Skeletal muscle tissue (tissue), 4 donors: ENCODE results near the gene CACHD1. TPM values are rescaled to one million over a fixed set of nuclear protein-coding genes. Genes with fewer than 3 reads are reported as not detected.

Source experiments
- H3K27ac ChIP-seq: one replicate; pipeline ENCODE4 v1.7.0; 2013; ENCODE audit warnings: mild to moderate bottlenecking, low read depth, low read length, inconsistent platforms
- H3K27me3 ChIP-seq, 3 donors: one replicate each; pipeline ENCODE4 v1.7.0; 2013; ENCODE audit warnings: low read length in 3 of 3; ENCODE audit not compliant: control insufficient read depth in 3 of 3, insufficient read depth in 3 of 3
- H3K36me3 ChIP-seq, 3 donors: one replicate each; pipeline ENCODE4 v1.7.0; 2013; ENCODE audit warnings: low read length in 3 of 3; ENCODE audit not compliant: control insufficient read depth in 3 of 3, insufficient read depth in 3 of 3
- H3K4me1 ChIP-seq, 3 donors: one replicate each; pipeline ENCODE4 v1.7.0; 2013; ENCODE audit warnings: low read length in 3 of 3, mild to moderate bottlenecking in 3 of 3; ENCODE audit not compliant: control insufficient read depth in 3 of 3, insufficient read depth in 3 of 3
- H3K4me3 ChIP-seq, 3 donors: one replicate each; pipeline ENCODE4 v1.7.0; 2013; ENCODE audit warnings: low read length in 3 of 3
- H3K9ac ChIP-seq, 3 donors: one replicate each; pipeline ENCODE4 v1.7.0; 2013; ENCODE audit warnings: low read length in 3 of 3, mild to moderate bottlenecking in 3 of 3, moderate library complexity in 2 of 3, low read depth in 1 of 3
- H3K9me3 ChIP-seq, 3 donors: one replicate each; pipeline ENCODE4 v1.7.0; 2013; ENCODE audit warnings: low read length in 3 of 3; ENCODE audit not compliant: control insufficient read depth in 3 of 3
- total RNA-seq: library from RNA; depleted of rRNA; stranded (reverse); fragments of >200 nt; gene quantifications from one replicate; pipeline ENCODE4 v1.2.3, GENCODE V29; 2014
- donor health status: Osteomylitis.

The CACHD1 gene
- total RNA-seq, 1 donor from 2014 or later = 12.5 TPM

DNA sequence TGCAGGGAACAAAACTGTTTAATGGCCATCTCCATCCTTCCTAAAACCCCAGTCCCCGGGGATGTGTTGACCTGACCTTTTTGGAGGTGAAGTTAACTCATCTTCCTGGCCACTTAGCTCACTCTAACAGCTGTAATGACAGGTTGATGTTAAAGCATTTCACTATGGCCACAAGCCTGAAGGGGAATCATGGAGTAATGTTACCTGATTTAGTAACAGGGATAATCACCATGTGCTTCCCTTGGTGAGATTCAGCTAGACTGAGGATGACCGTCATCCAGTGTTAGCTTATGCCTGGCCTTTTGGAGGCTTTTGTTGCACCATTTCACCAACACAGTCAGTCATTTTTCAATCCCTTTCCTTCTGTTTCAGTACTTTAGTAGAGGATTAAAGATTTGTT lies 210.7 kb downstream of the CACHD1 start:
- H3K27ac ChIP-seq = peak overlapping the region; percentile 91
- H3K27me3 ChIP-seq = no peaks in the 10 kb centered on the region
- peaks cover 4 to 5% (median 5%) of the 10 kb centered on the region in 3 donors for H3K4me1 ChIP-seq
- no peak overlapping the region for H3K9ac ChIP-seq
- H3K4me3 ChIP-seq = no peak overlapping the region
- H3K9me3 ChIP-seq = no peaks in the 10 kb centered on the region
- H3K36me3 ChIP-seq = peaks cover 0 to 28% (median 3%) of the 10 kb centered on the region in 3 donors

DNA sequence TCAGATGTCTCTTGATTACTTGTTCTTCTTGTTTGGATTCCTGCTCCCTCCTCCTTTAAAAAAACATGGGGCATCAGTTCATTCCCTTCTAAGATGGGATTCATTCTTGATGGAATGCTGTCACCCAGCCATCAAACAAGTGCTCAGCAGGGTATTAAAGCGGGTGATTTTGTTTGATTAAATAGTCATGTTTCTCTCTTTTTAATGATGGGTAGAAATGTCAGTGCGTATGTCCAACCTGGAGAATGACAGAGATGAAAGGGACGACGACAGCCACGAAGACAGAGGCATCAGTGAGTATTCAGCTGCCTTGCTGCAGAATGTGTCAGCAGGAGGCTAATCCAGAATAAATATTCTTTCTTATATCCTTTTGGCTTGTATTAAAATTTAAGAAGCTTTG lies 211.1 kb downstream of the CACHD1 start:
- H3K27ac ChIP-seq = peak overlapping the region; percentile 91
- no peaks in the 10 kb centered on the region for H3K9me3 ChIP-seq

DNA sequence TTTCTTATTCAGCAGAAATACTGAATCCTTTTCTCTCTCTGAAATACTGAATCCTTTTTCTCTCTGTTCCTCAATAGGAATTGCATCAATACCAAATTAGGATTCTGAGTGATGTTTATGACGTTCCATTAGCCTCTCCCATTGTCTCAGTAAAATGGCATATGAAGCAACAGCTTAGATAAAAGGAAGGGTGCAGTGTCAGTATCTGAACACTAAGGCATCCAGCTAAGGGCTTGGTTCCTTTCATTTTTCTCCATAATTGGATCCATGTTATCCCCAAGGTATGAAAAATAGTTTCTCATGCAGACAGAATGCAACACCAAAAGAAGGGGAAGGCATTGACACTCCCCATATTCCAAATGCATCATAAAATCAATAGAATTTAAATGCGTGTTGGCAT lies 213.5 kb downstream of the CACHD1 start:
- Histone ChIP-seq H3K27ac (no peak overlapping the region), H3K4me1 (peaks cover 4 to 5% (median 5%) of the 10 kb centered on the region in 3 donors), H3K36me3 (peaks cover 0 to 25% (median 3%) of the 10 kb centered on the region in 3 donors), H3K27me3 (no peaks in the 10 kb centered on the region), H3K9me3 (no peaks in the 10 kb centered on the region), H3K4me3 (no peak overlapping the region), H3K9ac (no peak overlapping the region)

More for the DNA sequence above, 211.1 kb downstream of the CACHD1 start:
- H3K36me3 ChIP-seq = peaks cover 0 to 28% (median 3%) of the 10 kb centered on the region in 3 donors
- no peak overlapping the region for H3K9ac ChIP-seq
- no peak overlapping the region for H3K4me3 ChIP-seq
- no peaks in the 10 kb centered on the region for H3K27me3 ChIP-seq
- peaks cover 4 to 5% (median 5%) of the 10 kb centered on the region in 3 donors for H3K4me1 ChIP-seq

DNA sequence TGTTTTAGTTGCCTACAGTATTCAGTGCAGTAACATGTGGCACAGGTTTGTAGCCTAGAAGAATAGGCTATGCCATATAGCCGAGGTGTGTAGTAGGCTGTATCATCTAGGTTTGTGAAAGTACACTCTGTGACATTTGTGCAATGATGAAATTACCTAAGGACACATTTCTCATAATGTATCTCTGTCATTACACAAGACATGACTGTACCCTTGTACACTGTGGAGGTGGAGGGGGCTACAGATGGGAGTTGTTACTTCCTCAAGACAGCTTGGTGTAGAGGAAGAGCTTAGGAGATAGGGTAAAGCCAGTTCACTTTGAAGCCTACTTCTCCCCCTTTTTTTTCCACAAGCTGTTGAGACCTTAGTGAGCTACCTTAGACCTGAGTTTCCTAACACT lies 215.3 kb downstream of the CACHD1 start:
- H3K9ac ChIP-seq = no peak overlapping the region

DNA sequence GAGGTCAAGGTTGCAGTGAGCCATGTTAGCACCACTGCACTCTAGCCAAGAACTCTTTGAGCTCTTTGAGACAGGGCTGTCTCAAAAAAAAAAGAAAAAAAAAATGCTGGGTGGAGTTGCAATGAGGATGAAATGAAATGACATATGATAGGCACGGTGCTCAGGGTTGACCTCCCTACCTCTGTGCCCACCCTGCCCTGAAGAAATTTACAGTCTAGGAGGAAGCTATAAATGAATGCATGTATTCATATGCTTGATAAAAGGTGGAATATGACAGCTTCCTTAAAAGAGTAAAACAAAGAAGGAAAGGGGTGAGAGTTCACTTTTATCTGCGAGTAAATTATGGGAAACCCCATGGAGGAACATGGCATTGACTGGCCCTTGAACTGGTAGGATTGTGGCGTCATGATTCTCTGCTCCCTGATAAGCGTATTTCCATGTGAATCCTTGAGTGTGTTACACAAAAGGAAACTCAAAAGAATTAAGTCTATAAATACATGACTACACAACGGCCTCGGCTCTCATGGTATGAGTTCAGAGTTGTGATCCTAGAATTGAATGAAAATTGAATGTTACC lies 215.9 kb downstream of the CACHD1 start:
- Histone ChIP-seq H3K27me3 (no peaks in the 10 kb centered on the region), H3K4me3 (no peak overlapping the region), H3K9me3 (no peaks in the 10 kb centered on the region), H3K9ac (no peak overlapping the region), H3K27ac (no peak overlapping the region), H3K4me1 (peaks cover 3 to 4% (median 3%) of the 10 kb centered on the region in 3 donors), H3K36me3 (peaks cover 0 to 16% (median 3%) of the 10 kb centered on the region in 3 donors)

More for the DNA sequence above, 215.3 kb downstream of the CACHD1 start:
- H3K4me1 ChIP-seq = peaks cover 4 to 5% (median 5%) of the 10 kb centered on the region in 3 donors
- peaks cover 0 to 16% (median 3%) of the 10 kb centered on the region in 3 donors for H3K36me3 ChIP-seq
- no peaks in the 10 kb centered on the region for H3K27me3 ChIP-seq
- no peaks in the 10 kb centered on the region for H3K9me3 ChIP-seq
- H3K4me3 ChIP-seq = no peak overlapping the region
- no peak overlapping the region for H3K27ac ChIP-seq

DNA sequence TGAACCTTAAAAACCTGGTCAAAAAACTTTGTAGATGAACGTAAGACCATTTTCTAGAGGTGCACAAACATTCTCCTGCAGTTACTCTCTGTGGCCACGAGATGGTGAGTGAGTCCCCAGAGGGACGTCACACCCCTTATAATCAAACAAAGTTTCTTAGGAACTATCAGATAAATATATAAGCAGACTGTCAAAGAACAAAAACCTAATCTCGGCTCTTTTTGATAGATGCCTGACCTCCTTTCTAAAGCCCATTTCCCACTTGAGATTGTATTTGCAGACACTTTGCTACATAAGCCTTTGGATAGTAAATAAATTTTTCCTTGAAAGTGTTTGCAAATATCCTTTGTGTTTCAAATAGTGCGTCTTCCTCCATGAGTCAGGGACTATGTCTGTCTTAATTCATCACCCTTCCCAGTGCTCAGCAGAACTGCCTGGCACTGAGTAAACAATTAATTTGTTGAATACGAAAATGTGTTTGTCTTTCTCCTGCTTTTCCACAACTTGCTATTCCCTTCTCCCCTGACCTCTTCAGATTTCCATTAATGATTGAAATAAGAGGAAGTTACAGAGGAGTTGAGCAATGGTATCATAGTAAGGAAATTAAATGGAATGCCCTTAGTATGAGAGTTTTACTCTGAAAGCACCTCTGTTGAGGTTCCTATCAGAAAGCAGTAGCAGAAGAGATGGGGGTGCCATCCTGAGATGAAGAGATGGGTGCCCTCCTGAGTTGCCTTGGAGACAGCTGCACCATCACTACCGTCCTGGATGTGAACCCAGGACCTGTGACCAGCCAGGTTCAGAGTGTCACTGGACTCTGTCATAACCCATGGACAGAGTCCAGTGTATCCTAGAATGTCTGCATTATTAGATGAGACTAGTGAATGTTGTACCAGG lies 217.1 kb downstream of the CACHD1 start:
- Histone ChIP-seq H3K36me3 (peaks cover 3 to 16% (median 3%) of the 10 kb centered on the region in 3 donors), H3K27ac (no peak overlapping the region)

DNA sequence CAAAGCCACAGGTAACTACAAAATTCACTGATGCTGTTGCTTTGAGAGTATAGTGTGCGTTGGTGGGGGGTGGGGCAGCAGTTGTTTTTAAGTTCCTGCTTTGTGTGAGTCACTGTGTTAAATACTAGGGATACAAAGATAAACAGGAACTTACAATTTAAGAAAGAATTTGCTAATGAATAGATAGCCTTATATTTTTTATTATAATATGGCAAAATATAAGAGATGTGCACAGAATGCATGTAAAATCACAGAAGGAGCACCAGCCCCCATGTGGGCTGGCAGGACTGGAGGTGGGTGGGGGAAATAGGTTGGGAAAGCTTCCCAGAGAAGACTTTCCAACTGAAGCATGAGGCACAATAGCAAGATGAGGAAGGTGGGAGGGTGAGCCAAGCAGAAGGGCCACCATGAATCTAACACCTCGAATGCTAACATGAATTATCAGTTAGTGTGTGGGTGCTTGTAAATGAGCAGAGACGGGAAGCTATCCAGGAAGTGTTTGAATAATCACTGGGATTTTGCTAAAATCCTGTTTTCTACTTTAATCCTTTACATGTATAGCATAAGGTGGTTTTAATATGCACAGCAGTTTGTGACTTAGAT lies 217.9 kb downstream of the CACHD1 start:
- Histone ChIP-seq H3K4me1 (no peaks in the 10 kb centered on the region), H3K9me3 (no peaks in the 10 kb centered on the region), H3K36me3 (peaks cover 0 to 10% (median 3%) of the 10 kb centered on the region in 3 donors), H3K27me3 (no peaks in the 10 kb centered on the region), H3K27ac (no peak overlapping the region), H3K9ac (no peak overlapping the region), H3K4me3 (no peak overlapping the region)

More for the DNA sequence above, 217.1 kb downstream of the CACHD1 start:
- Histone ChIP-seq H3K9ac (no peak overlapping the region), H3K4me1 (no peaks in the 10 kb centered on the region), H3K4me3 (no peak overlapping the region), H3K9me3 (no peaks in the 10 kb centered on the region), H3K27me3 (no peaks in the 10 kb centered on the region)

DNA sequence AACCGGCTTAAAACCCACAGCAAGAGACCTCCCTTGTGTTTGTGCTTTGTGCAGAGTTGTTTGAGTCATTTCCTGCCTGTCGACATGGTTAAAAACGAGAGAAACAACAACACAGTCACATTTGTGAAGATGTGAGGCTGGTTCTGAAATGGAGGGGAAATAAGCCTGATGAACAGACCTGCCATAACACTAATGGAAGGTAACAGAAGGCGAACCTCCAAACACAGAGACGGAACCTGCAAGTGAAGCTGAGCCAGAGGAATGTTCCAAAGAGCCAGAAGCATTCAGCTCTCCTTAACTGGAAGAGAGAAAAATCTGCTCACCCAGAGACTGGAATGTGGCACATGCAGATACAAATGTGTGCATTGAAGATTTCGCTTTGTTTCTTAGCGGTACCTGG lies 221.7 kb downstream of the CACHD1 start:
- Histone ChIP-seq H3K4me1 (no peaks in the 10 kb centered on the region), H3K9ac (no peak overlapping the region), H3K4me3 (no peak overlapping the region), H3K36me3 (peaks cover 0 to 7% (median 3%) of the 10 kb centered on the region in 3 donors), H3K27me3 (no peaks in the 10 kb centered on the region), H3K27ac (no peak overlapping the region), H3K9me3 (no peaks in the 10 kb centered on the region)

DNA sequence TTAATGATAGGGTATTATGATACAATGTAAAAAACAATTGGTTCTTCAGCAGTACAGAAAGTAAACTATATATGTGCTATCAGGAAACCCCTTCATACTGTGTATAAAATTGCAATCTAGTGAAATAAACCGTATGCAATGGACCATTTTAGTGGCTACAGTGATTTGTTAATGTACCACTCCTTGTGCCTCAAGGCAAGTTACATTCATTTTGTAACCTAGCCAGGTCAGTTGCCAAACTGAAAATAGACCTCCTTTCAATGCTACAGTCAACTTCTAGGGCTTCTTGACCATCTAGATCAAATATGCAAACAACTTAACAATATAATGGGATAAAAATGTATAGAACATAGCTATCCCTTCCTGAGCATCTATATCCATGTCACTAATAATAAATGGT lies 223.0 kb downstream of the CACHD1 start:
- Histone ChIP-seq H3K9me3 (no peaks in the 10 kb centered on the region), H3K36me3 (peaks cover 0 to 7% (median 3%) of the 10 kb centered on the region in 3 donors), H3K27me3 (no peaks in the 10 kb centered on the region)

More for the DNA sequence above, 223.0 kb downstream of the CACHD1 start:
- Histone ChIP-seq H3K4me1 (no peaks in the 10 kb centered on the region), H3K27ac (no peak overlapping the region), H3K9ac (no peak overlapping the region), H3K4me3 (no peak overlapping the region)
